ENCODE data around the gene MCAM. TPM values are rescaled to one million over a fixed set of nuclear protein-coding genes. Genes with fewer than 3 reads are reported as not detected.

Gene MCAM
- total and polyA plus RNA-seq, 2 of the 8 experiments (the other 6 are each of a cell fraction or from before 2014, with no cell fraction given) = 22.4 to 32.2 TPM

- TF ChIP-seq SP2 (IDR thresholded peaks at IDR 0.05; ENCODE audit: low read length) (no peak), SIX5 (IDR thresholded peaks at IDR 0.05; ENCODE audit: low read depth, low read length) (no peak), POLR2A (IDR thresholded peaks at IDR 0.05; ENCODE audit: control extremely low read depth in 1 of 2, low read depth in 2 of 2, low read length in 2 of 2) (no peak), CHD7 (IDR thresholded peaks at IDR 0.05; ENCODE audit: insufficient replicate concordance, low read length) (no peak), BACH1 (IDR thresholded peaks at IDR 0.05; ENCODE audit: low read length) (no peak), ATF3 (IDR thresholded peaks at IDR 0.05; ENCODE audit: insufficient read depth, low read depth, low read length) (no peak), SIRT6 (IDR thresholded peaks at IDR 0.05; ENCODE audit: low read length) (no peak), TAF7 (optimal IDR thresholded peaks at IDR 0.05; ENCODE audit: borderline replicate concordance, low read depth, low read length) (no peak), TAF1 (IDR thresholded peaks at IDR 0.05; ENCODE audit: low read depth, low read length) (no peak), HDAC2 (IDR thresholded peaks at IDR 0.05; ENCODE audit: borderline replicate concordance in 1 of 2, low read depth in 2 of 2, low read length in 2 of 2) (no peak)
Measured at GRCh38 chr11:119344291-119345010, 27.5 kb upstream of the MCAM start (continued).
